IPS-NIHi11 (cell line): ENCODE measurements around the gene RPH3AL.
A peak's percentile ranks its signal among the peaks of the same experiment; 100 is the strongest.

Experiments
- DNase-seq: peaks from one replicate; pipeline ENCODE4 v3.0.0; 2012; ENCODE audit warnings: mixed read lengths, low spot score

The RPH3AL gene

GRCh38 chr17:336110-337021 lies 16.2 kb downstream of the RPH3AL start:
- DNase-seq: peak; percentile 60

- DNase-seq: peak; percentile 68
Observed at GRCh38 chr17:335691-336090, 16.9 kb downstream of the RPH3AL start.

GRCh38 chr17:334974-335481 lies 17.6 kb downstream of the RPH3AL start:
- DNase-seq: no peak

- DNase-seq: peak; percentile 82
Observed at GRCh38 chr17:333626-334396, 18.8 kb downstream of the RPH3AL start.

GRCh38 chr17:332558-333322 lies 19.9 kb downstream of the RPH3AL start:
- DNase-seq: no peak

- DNase-seq: no peak
Observed at GRCh38 chr17:332023-332422, 20.6 kb downstream of the RPH3AL start.

GRCh38 chr17:330993-331701 lies 21.5 kb downstream of the RPH3AL start:
- no peak for DNase-seq

- DNase-seq: no peak
Observed at GRCh38 chr17:329784-330420, 22.7 kb downstream of the RPH3AL start.

GRCh38 chr17:327971-328370 lies 24.6 kb downstream of the RPH3AL start:
- no peak for DNase-seq

GRCh38 chr17:327296-327695 lies 25.3 kb downstream of the RPH3AL start:
- no peak for DNase-seq

- no peak for DNase-seq
Observed at GRCh38 chr17:326010-326621, 26.5 kb downstream of the RPH3AL start.

- DNase-seq: no peak
Observed at GRCh38 chr17:325270-326009, 27.2 kb downstream of the RPH3AL start.

- no peak for DNase-seq
Observed at GRCh38 chr17:323721-324571, 28.7 kb downstream of the RPH3AL start.

GRCh38 chr17:323181-323580 lies 29.4 kb downstream of the RPH3AL start:
- DNase-seq: no peak

GRCh38 chr17:322006-322780 lies 30.4 kb downstream of the RPH3AL start:
- DNase-seq: no peak

- no peak for DNase-seq
Observed at GRCh38 chr17:321386-321941, 31.1 kb downstream of the RPH3AL start.

- peak; percentile 85 for DNase-seq
Observed at GRCh38 chr17:320809-321385, 31.7 kb downstream of the RPH3AL start.
